Thymus (tissue), 11 donors: ENCODE data around the gene USP17L27. TPM values are rescaled to one million over a fixed set of nuclear protein-coding genes. Genes with fewer than 3 reads are reported as not detected.
A peak's percentile ranks its signal among the peaks of the same experiment; 100 is the strongest.
"Not testable (repeated sequence)": the region's sequence is repeated elsewhere in the genome, so short reads cannot be mapped to it uniquely, and the experiment has no call there.

ENCODE experiments used
- DNase-seq, 9 donors: peaks; one replicate each; pipeline ENCODE4 v3.0.0-alpha.2; 2013; ENCODE audit warnings: low spot score in 9 of 9, low read depth in 6 of 9, missing footprints in 1 of 9
- H3K27ac ChIP-seq, 2 donors: one replicate each; pipeline ENCODE4 v1.5.1; 2013; ENCODE audit warnings: control low read depth in 1 of 2, low read depth in 1 of 2, low read length in 1 of 2, mild to moderate bottlenecking in 1 of 2, moderate library complexity in 1 of 2
- H3K27me3 ChIP-seq, 2 donors: one replicate each; pipeline ENCODE4 v1.5.1; 2013; ENCODE audit warnings: low read length in 1 of 2; ENCODE audit not compliant: control insufficient read depth in 2 of 2, insufficient read depth in 1 of 2
- H3K36me3 ChIP-seq, 2 donors: one replicate each; pipeline ENCODE4 v1.5.1; 2013; ENCODE audit warnings: low read length in 1 of 2, mild to moderate bottlenecking in 1 of 2, moderate library complexity in 1 of 2; ENCODE audit not compliant: control insufficient read depth in 2 of 2, insufficient read depth in 2 of 2
- H3K4me1 ChIP-seq, 2 donors: one replicate each; pipeline ENCODE4 v1.5.1; 2013; ENCODE audit warnings: low read length in 2 of 2; ENCODE audit not compliant: control insufficient read depth in 2 of 2, insufficient read depth in 2 of 2
- H3K4me3 ChIP-seq, 2 donors: one replicate each; pipeline ENCODE4 v1.5.1; 2013; ENCODE audit warnings: low read length in 2 of 2, control low read depth in 1 of 2, mild to moderate bottlenecking in 1 of 2
- H3K9me3 ChIP-seq, 2 donors: one replicate each; pipeline ENCODE4 v1.5.1; 2013; ENCODE audit warnings: low read length in 1 of 2, mild to moderate bottlenecking in 1 of 2; ENCODE audit not compliant: control insufficient read depth in 2 of 2, insufficient read depth in 1 of 2
- WGBS: extraction: QIAGEN DNeasy Blood & Tissue Kit; methylation state at CpG from one replicate; pipeline ENCODE4 v1.1.7; 2013; 5-methylcytosine and 5-hydroxymethylcytosine counted together
- polyA plus RNA-seq: library from polyadenylated mRNA; stranded (reverse); fragments of 200-250 nt; gene quantifications from one replicate; pipeline ENCODE4 v1.2.3, GENCODE V29; 2013
- total RNA-seq: library from RNA; stranded (reverse); fragments of 120-200 nt; gene quantifications from one replicate; pipeline ENCODE4 v1.2.4, GENCODE V29; 2013
- donor health status: healthy.

Gene USP17L27
- total and polyA plus RNA-seq, 2 donors: not detected

DNA sequence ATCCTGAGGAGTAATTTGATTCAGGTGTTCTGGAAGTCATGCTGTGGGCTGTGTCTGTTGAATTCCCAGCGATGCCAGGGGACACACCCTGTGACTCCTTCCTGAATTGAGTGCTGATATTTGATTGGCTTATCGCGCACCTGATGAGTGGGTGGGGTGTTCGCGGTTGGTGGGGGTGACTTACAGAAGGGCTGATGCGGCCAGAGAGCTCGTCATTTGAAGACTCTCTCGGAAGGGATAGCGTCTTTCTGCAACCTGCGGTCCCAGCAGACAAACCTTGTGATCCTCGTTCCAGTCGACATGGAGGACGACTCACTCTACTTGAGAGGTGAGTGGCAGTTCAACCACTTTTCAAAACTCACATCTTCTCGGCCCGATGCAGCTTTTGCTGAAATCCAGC lies 18.9 kb downstream of the USP17L27 start, which contains the start of gene USP17L30:
TSS of gene USP17L30 (plus strand) at position 301 of the 400 bp plus-strand sequence. CDS start at position 301, 0 bp downstream.
- not testable (repeated sequence) for H3K9me3 ChIP-seq, H3K4me3 ChIP-seq, DNase-seq, H3K27me3 ChIP-seq, H3K4me1 ChIP-seq, H3K27ac ChIP-seq, H3K36me3 ChIP-seq
- WGBS: no CpG with 5 or more reads among the region's 15 CpGs

DNA sequence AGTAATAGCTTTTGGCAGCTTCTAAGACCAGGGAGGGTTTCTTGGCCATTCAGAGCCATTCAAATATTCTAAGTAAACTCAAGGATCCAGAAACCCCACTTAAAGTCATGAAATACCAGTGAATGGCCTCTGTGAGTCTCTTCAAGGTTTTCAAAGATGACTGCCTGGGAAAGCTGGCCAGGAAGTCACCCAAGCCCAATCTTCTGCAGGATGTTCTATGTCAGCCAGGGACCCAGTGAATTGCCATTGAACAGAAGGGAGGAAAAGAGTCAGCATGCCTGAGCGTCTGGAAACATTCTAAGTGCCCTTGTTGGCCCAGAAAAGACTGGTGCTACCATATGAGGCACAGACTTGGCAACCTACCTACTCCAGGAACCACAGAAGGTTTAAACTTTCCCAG lies 35.9 kb downstream of the USP17L27 start:
- H3K27ac ChIP-seq, DNase-seq, H3K4me3 ChIP-seq, H3K4me1 ChIP-seq, H3K36me3 ChIP-seq, H3K9me3 ChIP-seq, H3K27me3 ChIP-seq: not testable (repeated sequence)
- WGBS: 51% methylated on average over 1 of the region's 1 CpG

DNA sequence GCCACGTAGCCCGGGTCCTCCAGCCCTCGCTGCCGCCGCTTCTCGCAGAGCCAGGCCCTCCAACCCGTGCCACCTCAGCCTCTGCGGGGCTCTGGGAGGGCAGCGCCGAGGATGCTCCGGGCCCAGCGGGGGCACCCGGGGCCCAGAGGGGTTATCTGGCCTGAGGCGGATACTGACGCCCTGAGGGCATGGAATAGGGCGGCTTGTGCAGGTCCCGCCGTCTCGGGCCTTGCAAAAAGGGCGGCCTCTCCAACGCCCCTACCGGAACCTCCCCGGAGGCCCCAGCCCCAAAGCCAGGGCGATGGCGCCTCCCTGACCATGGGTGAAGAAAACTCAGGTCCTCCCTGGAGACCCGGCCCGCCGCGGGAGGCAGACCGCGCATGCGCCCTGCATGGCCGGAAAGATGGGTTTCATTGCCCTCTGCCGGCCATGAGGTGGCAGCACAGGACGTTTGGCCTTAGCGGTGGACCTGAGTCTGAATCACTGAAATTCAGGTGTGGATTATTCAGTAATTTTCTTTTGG lies 37.1 kb downstream of the USP17L27 start:
- H3K4me3 ChIP-seq: peak overlapping the region; percentile 17 to 42
- H3K27ac ChIP-seq, H3K4me1 ChIP-seq, H3K36me3 ChIP-seq, H3K27me3 ChIP-seq, H3K9me3 ChIP-seq: not testable (repeated sequence)
- WGBS: 32% methylated on average over 36 of the region's 36 CpGs
- peak in 5 of 9 donors; percentile 1 to 21 (median 11) for DNase-seq

DNA sequence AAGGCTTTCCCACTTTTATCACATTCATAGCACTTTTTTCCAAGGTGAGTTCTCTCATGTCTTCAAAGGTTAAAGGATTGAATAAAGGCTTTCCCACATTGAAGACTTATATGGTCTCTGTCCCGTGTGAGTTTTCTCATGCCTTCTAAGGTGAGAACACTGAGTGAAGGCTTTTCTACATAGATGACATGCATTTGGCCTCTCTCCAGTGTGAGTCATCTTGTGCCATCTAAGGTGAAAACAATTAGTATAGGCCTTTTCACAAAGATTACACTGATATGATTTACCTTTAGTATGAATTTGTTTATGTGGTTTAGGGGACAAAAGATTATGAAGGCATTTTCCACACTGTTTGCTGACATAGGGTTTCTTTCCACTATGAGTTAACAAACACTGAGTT lies 40.2 kb downstream of the USP17L27 start:
- Histone ChIP-seq H3K27me3 (no peaks in the 10 kb centered on the region), H3K36me3 (no peaks in the 10 kb centered on the region), H3K9me3 (no peaks in the 10 kb centered on the region), H3K4me1 (no peaks in the 10 kb centered on the region), H3K27ac (no peak overlapping the region), H3K4me3 (no peak overlapping the region)
- DNase-seq: no peak
- WGBS: 96% methylated on average over 1 of the region's 1 CpG

DNA sequence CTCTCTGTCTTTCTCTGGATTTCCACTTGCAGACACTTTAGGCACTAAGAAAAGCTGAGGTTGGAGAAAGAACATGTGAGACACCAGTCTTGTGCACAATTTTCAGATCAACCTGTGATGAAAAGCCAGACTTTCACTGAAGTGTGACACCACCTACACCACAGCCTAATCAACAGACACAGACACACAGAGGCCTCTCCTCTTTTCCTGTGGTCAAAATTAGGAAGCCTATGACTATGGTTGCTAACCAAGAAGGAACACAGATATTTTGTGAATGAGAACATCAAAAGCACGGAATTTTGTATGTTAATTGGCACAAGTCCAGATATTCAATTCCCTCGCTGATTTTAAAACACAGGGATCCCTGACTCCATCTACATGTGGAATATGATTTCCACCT lies 45.1 kb downstream of the USP17L27 start:
- not testable (repeated sequence) for H3K27ac ChIP-seq, DNase-seq, H3K4me1 ChIP-seq, H3K9me3 ChIP-seq, H3K36me3 ChIP-seq, H3K27me3 ChIP-seq, H3K4me3 ChIP-seq
- 21% methylated on average over 2 of the region's 2 CpGs for WGBS

Other genes starting within 250 kb of the USP17L27 start
- not detected for gene FAM90A26, start 173.7 kb upstream of the USP17L27 start, total RNA-seq
- 0.02 TPM for gene FAM90A26, start 173.7 kb upstream of the USP17L27 start, polyA plus RNA-seq
- gene USP17L10, start 133.5 kb upstream of the USP17L27 start, total RNA-seq: not detected
- gene USP17L10, start 133.5 kb upstream of the USP17L27 start, polyA plus RNA-seq: not detected
- not detected for gene USP17L11, start 128.7 kb upstream of the USP17L27 start, total RNA-seq
- not detected for gene USP17L11, start 128.7 kb upstream of the USP17L27 start, polyA plus RNA-seq
- gene USP17L12, start 124.0 kb upstream of the USP17L27 start, total RNA-seq: not detected
- gene USP17L12, start 124.0 kb upstream of the USP17L27 start, polyA plus RNA-seq: not detected
- not detected for gene USP17L13, start 119.3 kb upstream of the USP17L27 start, total RNA-seq
- gene USP17L13, start 119.3 kb upstream of the USP17L27 start, polyA plus RNA-seq: not detected
- gene USP17L15, start 109.8 kb upstream of the USP17L27 start, total RNA-seq: not detected
- 0.02 TPM for gene USP17L15, start 109.8 kb upstream of the USP17L27 start, polyA plus RNA-seq
- gene USP17L17, start 100.3 kb upstream of the USP17L27 start, total RNA-seq: not detected
- not detected for gene USP17L17, start 100.3 kb upstream of the USP17L27 start, polyA plus RNA-seq
- gene USP17L18, start 95.5 kb upstream of the USP17L27 start, total RNA-seq: not detected
- not detected for gene USP17L18, start 95.5 kb upstream of the USP17L27 start, polyA plus RNA-seq
- gene USP17L19, start 90.8 kb upstream of the USP17L27 start, total RNA-seq: not detected
- not detected for gene USP17L19, start 90.8 kb upstream of the USP17L27 start, polyA plus RNA-seq
- gene USP17L20, start 86.0 kb upstream of the USP17L27 start, total RNA-seq: not detected
- gene USP17L20, start 86.0 kb upstream of the USP17L27 start, polyA plus RNA-seq: not detected
- not detected for gene USP17L21, start 81.3 kb upstream of the USP17L27 start, total RNA-seq
- gene USP17L21, start 81.3 kb upstream of the USP17L27 start, polyA plus RNA-seq: not detected
- gene USP17L22, start 76.5 kb upstream of the USP17L27 start, total RNA-seq: not detected
- not detected for gene USP17L22, start 76.5 kb upstream of the USP17L27 start, polyA plus RNA-seq
- not detected for gene USP17L24, start 19.0 kb upstream of the USP17L27 start, total RNA-seq
- not detected for gene USP17L24, start 19.0 kb upstream of the USP17L27 start, polyA plus RNA-seq
- not detected for gene USP17L25, start 14.2 kb upstream of the USP17L27 start, total RNA-seq
- gene USP17L25, start 14.2 kb upstream of the USP17L27 start, polyA plus RNA-seq: not detected
- gene USP17L26, start 9.5 kb upstream of the USP17L27 start, total RNA-seq: not detected
- gene USP17L26, start 9.5 kb upstream of the USP17L27 start, polyA plus RNA-seq: not detected
- gene USP17L5, start 4.7 kb upstream of the USP17L27 start, total RNA-seq: not detected
- not detected for gene USP17L5, start 4.7 kb upstream of the USP17L27 start, polyA plus RNA-seq
- gene USP17L28, start 4.7 kb downstream of the USP17L27 start, total RNA-seq: not detected
- gene USP17L28, start 4.7 kb downstream of the USP17L27 start, polyA plus RNA-seq: not detected
- gene USP17L29, start 9.5 kb downstream of the USP17L27 start, total RNA-seq: not detected
- not detected for gene USP17L29, start 9.5 kb downstream of the USP17L27 start, polyA plus RNA-seq
- not detected for gene USP17L30, start 19.0 kb downstream of the USP17L27 start, total RNA-seq
- gene USP17L30, start 19.0 kb downstream of the USP17L27 start, polyA plus RNA-seq: not detected
- not detected for gene DEFB131A, start 100.3 kb downstream of the USP17L27 start, total RNA-seq
- gene DEFB131A, start 100.3 kb downstream of the USP17L27 start, polyA plus RNA-seq: not detected